ENCODE results near the gene GRIP1. TPM values are rescaled to one million over a fixed set of nuclear protein-coding genes. Genes with fewer than 3 reads are reported as not detected.

The GRIP1 gene
- total RNA-seq, 6 donors from 2014 or later = 0.33 to 5.2 (median 1.7) TPM

DNA sequence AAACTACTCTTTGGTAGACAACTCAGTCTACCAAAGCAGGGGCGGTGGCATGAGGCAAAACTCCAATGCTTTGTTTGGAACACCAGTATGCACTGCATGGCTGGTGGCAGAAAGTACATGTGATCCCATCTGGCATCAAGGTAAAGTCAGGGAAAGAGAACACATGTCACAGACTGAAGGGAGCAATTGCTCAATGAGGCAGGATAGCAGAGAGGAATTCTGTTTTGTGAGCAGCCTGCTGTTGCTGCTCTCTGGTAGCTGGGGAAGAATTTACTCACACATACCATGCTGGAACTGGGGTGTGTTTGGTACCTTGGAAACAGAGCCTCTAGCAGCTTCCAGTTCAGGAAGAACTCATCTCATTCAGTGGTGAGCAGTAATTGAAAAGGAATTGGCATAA is 291.8 kb downstream of the GRIP1 start:
- WGBS, 2 donors = 96% methylated on average over 1 of the region's 1 CpG
- no peak for DNase-seq
- ATAC-seq (ENCODE audit: low FRiP score in 2 of 2) = no peak

GRCh38 chr12:66380769-66381535 is 297.9 kb downstream of the GRIP1 start:
- ATAC-seq (ENCODE audit: low FRiP score in 2 of 2) = no peak

More for the DNA sequence above, 291.8 kb downstream of the GRIP1 start:
- H3K4me3 ChIP-seq = no peak overlapping the region
- H3K4me1 ChIP-seq = no peaks in the 10 kb centered on the region
- no peak overlapping the region for H3K27ac ChIP-seq
- no peaks in the 10 kb centered on the region for H3K36me3 ChIP-seq
- H3K27me3 ChIP-seq = no peaks in the 10 kb centered on the region
- no peaks in the 10 kb centered on the region for H3K9me3 ChIP-seq
- TF ChIP-seq CTCF (IDR thresholded peaks at IDR 0.05) = no peak
- TF ChIP-seq EP300 (IDR thresholded peaks at IDR 0.05) = no peak
- TF ChIP-seq POLR2AphosphoS5 (IDR thresholded peaks at IDR 0.05) = no peak
- TF ChIP-seq POLR2A (IDR thresholded peaks at IDR 0.05) = no peak

DNA sequence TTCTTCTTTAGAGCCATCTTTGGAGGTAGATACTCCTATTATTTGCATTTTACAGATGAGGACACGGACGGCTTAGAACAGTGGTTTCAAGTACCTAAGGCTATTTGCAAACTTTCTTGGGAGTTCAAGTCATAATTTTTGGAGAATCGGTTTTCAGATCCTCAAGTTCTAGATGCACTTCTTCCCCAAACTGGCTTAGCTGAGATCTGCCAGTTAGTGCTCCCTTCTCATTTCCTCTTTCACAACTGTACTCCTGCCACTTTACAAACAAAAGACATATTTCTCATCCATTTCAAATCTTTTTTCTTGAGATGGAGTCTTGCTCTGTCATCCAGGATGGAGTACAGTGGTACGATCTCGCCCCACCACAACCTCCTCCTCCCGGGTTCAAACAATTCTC is 299.3 kb downstream of the GRIP1 start:
- ATAC-seq (ENCODE audit: low FRiP score in 2 of 2) = no peak
- 73 to 88% methylated on average over 6 of the region's 6 CpGs for WGBS, 2 donors

More at GRCh38 chr12:66380769-66381535, 297.9 kb downstream of the GRIP1 start:
- WGBS, 2 donors = 88 to 90% methylated on average over 5 of the region's 5 CpGs
- no peak for DNase-seq
- no peak for TF ChIP-seq EP300 (IDR thresholded peaks at IDR 0.05)
- no peak for TF ChIP-seq POLR2A (IDR thresholded peaks at IDR 0.05)
- TF ChIP-seq POLR2AphosphoS5 (IDR thresholded peaks at IDR 0.05) = no peak
- TF ChIP-seq CTCF (IDR thresholded peaks at IDR 0.05) = no peak
- H3K36me3 ChIP-seq = no peaks in the 10 kb centered on the region
- no peaks in the 10 kb centered on the region for H3K9me3 ChIP-seq
- H3K27ac ChIP-seq = no peak overlapping the region
- no peak overlapping the region for H3K4me3 ChIP-seq
- no peaks in the 10 kb centered on the region for H3K4me1 ChIP-seq
- H3K27me3 ChIP-seq = no peaks in the 10 kb centered on the region

GRCh38 chr12:66375560-66375959 is 303.3 kb downstream of the GRIP1 start:
- Histone ChIP-seq H3K9me3 (no peaks in the 10 kb centered on the region), H3K27ac (no peak overlapping the region), H3K27me3 (no peaks in the 10 kb centered on the region), H3K4me1 (no peaks in the 10 kb centered on the region), H3K36me3 (no peaks in the 10 kb centered on the region), H3K4me3 (no peak overlapping the region)
- 96 to 100% methylated on average over 1 of the region's 1 CpG for WGBS, 2 donors
- ATAC-seq (ENCODE audit: low FRiP score in 2 of 2) = no peak
- no peak for TF ChIP-seq POLR2A (IDR thresholded peaks at IDR 0.05)
- TF ChIP-seq EP300 (IDR thresholded peaks at IDR 0.05) = no peak
- no peak for TF ChIP-seq POLR2AphosphoS5 (IDR thresholded peaks at IDR 0.05)
- TF ChIP-seq CTCF (IDR thresholded peaks at IDR 0.05) = no peak
- no peak for DNase-seq

More for the DNA sequence above, 299.3 kb downstream of the GRIP1 start:
- H3K4me1 ChIP-seq = no peaks in the 10 kb centered on the region
- H3K27me3 ChIP-seq = no peaks in the 10 kb centered on the region
- no peak overlapping the region for H3K4me3 ChIP-seq
- H3K9me3 ChIP-seq = no peaks in the 10 kb centered on the region
- no peaks in the 10 kb centered on the region for H3K36me3 ChIP-seq
- DNase-seq = no peak
- no peak overlapping the region for H3K27ac ChIP-seq
- TF ChIP-seq POLR2A (IDR thresholded peaks at IDR 0.05) (no peak), EP300 (IDR thresholded peaks at IDR 0.05) (no peak), POLR2AphosphoS5 (IDR thresholded peaks at IDR 0.05) (no peak), CTCF (IDR thresholded peaks at IDR 0.05) (no peak)

DNA sequence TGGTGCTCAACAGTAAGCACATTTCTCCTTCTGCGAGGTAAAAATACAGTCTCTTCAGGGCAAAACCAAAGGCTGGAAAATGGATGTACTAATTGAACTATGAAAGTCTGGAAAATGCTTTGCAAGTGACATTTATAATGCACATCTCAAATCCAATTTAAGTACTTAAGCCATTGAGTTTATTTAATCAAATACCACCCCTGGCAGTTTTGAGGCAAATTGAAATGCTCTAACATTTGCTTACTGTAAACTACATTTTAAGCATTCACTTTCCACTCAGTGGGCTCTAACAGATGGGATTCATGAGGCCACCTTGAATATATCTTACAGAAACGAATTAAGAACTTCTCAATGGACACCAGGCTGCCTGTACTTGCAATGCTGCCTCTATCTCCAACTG is 306.9 kb downstream of the GRIP1 start:
- no peaks in the 10 kb centered on the region for H3K36me3 ChIP-seq
- H3K4me3 ChIP-seq = no peak overlapping the region
- 79 to 82% methylated on average over 2 of the region's 2 CpGs for WGBS, 2 donors
- H3K27ac ChIP-seq = no peak overlapping the region
- ATAC-seq (ENCODE audit: low FRiP score in 2 of 2) (no peak), DNase-seq (no peak)
- H3K4me1 ChIP-seq = no peaks in the 10 kb centered on the region
- TF ChIP-seq EP300 (IDR thresholded peaks at IDR 0.05) = no peak
- no peak for TF ChIP-seq CTCF (IDR thresholded peaks at IDR 0.05)
- no peak for TF ChIP-seq POLR2A (IDR thresholded peaks at IDR 0.05)
- TF ChIP-seq POLR2AphosphoS5 (IDR thresholded peaks at IDR 0.05) = no peak
- no peaks in the 10 kb centered on the region for H3K9me3 ChIP-seq
- H3K27me3 ChIP-seq = no peaks in the 10 kb centered on the region
